HEK293 (cell line): Measurements from ENCODE around the gene FANCF.

Experiments used
- CTCF ChIP-seq: fragments of 450-650 bp; formaldehyde crosslinking; IDR thresholded peaks from 2 replicates; pipeline ENCODE4 v1.5.1; 2016; ENCODE audit warnings: missing biosample characterization, missing genetic modification characterization
- MZF1 ChIP-seq: fragments of 450-650 bp; formaldehyde crosslinking; IDR thresholded peaks from 2 replicates; pipeline ENCODE4 v1.5.1; 2017; ENCODE audit warnings: missing biosample characterization, missing genetic modification characterization, borderline replicate concordance
- OSR2 ChIP-seq: fragments of 450-650 bp; formaldehyde crosslinking; IDR thresholded peaks from 2 replicates; pipeline ENCODE4 v1.5.1; 2016; ENCODE audit warnings: missing biosample characterization, missing genetic modification characterization
- SALL2 ChIP-seq: fragments of 450-650 bp; formaldehyde crosslinking; IDR thresholded peaks from 2 replicates; pipeline ENCODE4 v1.5.0; 2017; ENCODE audit warnings: missing biosample characterization, mild to moderate bottlenecking, missing genetic modification characterization, borderline replicate concordance
- SETDB1 ChIP-seq: IDR thresholded peaks from one replicate; pipeline ENCODE4 v1.6.1; 2017; ENCODE audit warnings: mild to moderate bottlenecking, low read length, moderate library complexity, mixed read lengths; ENCODE audit not compliant: insufficient read length
- YY1 ChIP-seq: fragments of 450-650 bp; formaldehyde crosslinking; IDR thresholded peaks from 2 replicates; pipeline ENCODE4 v1.5.1; 2018; ENCODE audit warnings: missing biosample characterization, missing genetic modification characterization
- ZNF23 ChIP-seq: fragments of 450-650 bp; formaldehyde crosslinking; IDR thresholded peaks from 2 replicates; pipeline ENCODE4 v1.5.1; 2016; ENCODE audit warnings: missing biosample characterization, missing genetic modification characterization, borderline replicate concordance
- ZNF354C ChIP-seq: fragments of 450-650 bp; formaldehyde crosslinking; IDR thresholded peaks from 2 replicates; pipeline ENCODE4 v1.5.1; 2016; ENCODE audit warnings: missing biosample characterization, missing genetic modification characterization, low read depth, borderline replicate concordance
- ZNF37A ChIP-seq: fragments of 450-650 bp; IDR thresholded peaks from 2 replicates; pipeline ENCODE4 v1.5.1; 2018; ENCODE audit warnings: missing biosample characterization, missing genetic modification characterization
- ZNF398 ChIP-seq: fragments of 450-650 bp; formaldehyde crosslinking; IDR thresholded peaks from 2 replicates; pipeline ENCODE4 v1.5.1; 2017; ENCODE audit warnings: missing biosample characterization, missing genetic modification characterization
- ZNF76 ChIP-seq: fragments of 450-650 bp; formaldehyde crosslinking; IDR thresholded peaks from 2 replicates; pipeline ENCODE4; 2016; ENCODE audit warnings: low read depth, missing biosample characterization, missing genetic modification characterization, borderline replicate concordance

- no peak for TF ChIP-seq ZNF76 (tag by site-specific recombination)
- no peak for TF ChIP-seq YY1 (tag by site-specific recombination)
- TF ChIP-seq SETDB1: no peak
- no peak for TF ChIP-seq SALL2 (tag by site-specific recombination)
- TF ChIP-seq CTCF (tag by site-specific recombination): no peak
- no peak for TF ChIP-seq ZNF398 (tag by site-specific recombination)
- TF ChIP-seq ZNF37A (tag by site-specific recombination): no peak
- TF ChIP-seq ZNF23 (tag by site-specific recombination): no peak
- TF ChIP-seq MZF1 (tag by site-specific recombination): no peak
- TF ChIP-seq OSR2: no peak
- no peak for TF ChIP-seq ZNF354C (tag by site-specific recombination)
Measured at GRCh38 chr11:22668005-22668796, 42.6 kb upstream of the FANCF start.
